Fibroblast of lung (primary cell): ENCODE results near the gene TPR. TPM values are rescaled to one million over a fixed set of nuclear protein-coding genes. Genes with fewer than 3 reads are reported as not detected.
"Not testable (repeated sequence)": the region's sequence is repeated elsewhere in the genome, so short reads cannot be mapped to it uniquely, and the experiment has no call there.

ENCODE experiments used
- DNase-seq, 2 donors: peaks; one replicate each; pipeline versions ENCODE4 v3.0.0 to v3.0.0-alpha.2; 2010; ENCODE audit warnings: low read depth in 2 of 2
- H2AFZ ChIP-seq: 2 replicates; pipeline ENCODE4 v1.5.1; 2012; ENCODE audit warnings: low read length, control low read depth, inconsistent platforms
- H3K27ac ChIP-seq: 2 replicates; pipeline ENCODE4 v1.5.1; 2011; ENCODE audit warnings: low read length, control low read depth; ENCODE audit not compliant: insufficient read depth
- H3K27me3 ChIP-seq: 2 replicates; pipeline ENCODE4 v1.5.1; 2011; ENCODE audit warnings: mild to moderate bottlenecking, low read length; ENCODE audit not compliant: control insufficient read depth, insufficient read depth
- H3K36me3 ChIP-seq: 2 replicates; pipeline ENCODE4 v1.5.1; 2011; ENCODE audit warnings: low read length; ENCODE audit not compliant: control insufficient read depth, insufficient read depth
- H3K4me1 ChIP-seq: 2 replicates; pipeline ENCODE4 v1.5.1; 2011; ENCODE audit warnings: low read length; ENCODE audit not compliant: control insufficient read depth, insufficient read depth; ENCODE audit errors: extremely low read depth
- H3K4me2 ChIP-seq: 2 replicates; pipeline ENCODE4 v1.5.1; 2011; ENCODE audit warnings: low read length, control low read depth; ENCODE audit not compliant: insufficient read depth; ENCODE audit errors: extremely low read depth
- H3K4me3 ChIP-seq, 4 experiments: fragments of 200-600 bp in 1 of 4; sonication (generic) in 1 of 4; replicated peaks in 1 of 4; 2 replicates each; pipeline ENCODE4 v1.5.1; 2011 to 2016; ENCODE audit warnings: low read length in 4 of 4, low read depth in 3 of 4, mild to moderate bottlenecking in 3 of 4, control low read depth in 2 of 4, inconsistent platforms in 1 of 4, mixed read lengths in 1 of 4; ENCODE audit not compliant: insufficient read depth in 1 of 4; ENCODE audit errors: control extremely low read depth in 1 of 4
- H3K79me2 ChIP-seq: 2 replicates; pipeline ENCODE4 v1.5.1; 2012; ENCODE audit warnings: mild to moderate bottlenecking, low read length, inconsistent platforms; ENCODE audit not compliant: control insufficient read depth, insufficient read depth
- H3K9ac ChIP-seq: 2 replicates; pipeline ENCODE4 v1.5.1; 2011; ENCODE audit warnings: mild to moderate bottlenecking, low read length, control low read depth; ENCODE audit not compliant: insufficient read depth
- H3K9me3 ChIP-seq: 2 replicates; pipeline ENCODE4 v1.5.1; 2012; ENCODE audit warnings: low read depth, low read length; ENCODE audit not compliant: control insufficient read depth, insufficient read depth
- H4K20me1 ChIP-seq: 2 replicates; pipeline ENCODE4 v1.5.1; 2011; ENCODE audit warnings: low read length; ENCODE audit not compliant: control insufficient read depth, insufficient read depth; ENCODE audit errors: extremely low read depth
- CTCF ChIP-seq, 2 donors: IDR thresholded peaks in 1 of 2; conservative IDR thresholded peaks in 1 of 2; 1 replicate in 1 of 2; 2 replicates in 1 of 2; pipeline ENCODE4 v1.5.1; 2011 to 2012; ENCODE audit warnings: low read length in 2 of 2, control low read depth in 1 of 2, inconsistent platforms in 1 of 2, low read depth in 1 of 2, mild to moderate bottlenecking in 1 of 2
- EZH2 ChIP-seq: IDR thresholded peaks from 2 replicates; pipeline ENCODE4 v1.5.1; 2012; ENCODE audit warnings: low read length, control low read depth, mild to moderate bottlenecking; ENCODE audit errors: missing control alignments
- polyA plus RNA-seq, 2 donors: library from polyadenylated mRNA; depleted of rRNA in 1 of 2; stranded (reverse) in 1 of 2; unstranded in 1 of 2; fragments of >200 nt; gene quantifications; 2 replicates each; pipeline ENCODE4 v1.2.1, GENCODE V29; 2011 to 2012; ENCODE audit warnings: missing spikeins in 1 of 2
- total RNA-seq: library from RNA; depleted of rRNA; stranded (reverse); fragments of >200 nt; gene quantifications from 2 replicates; pipeline ENCODE4 v1.2.1, GENCODE V29; 2014

The TPR gene
- total and polyA plus RNA-seq, 2 donors (not counting 1 experiment from before 2014, with no cell fraction given): 37.4 to 65.1 TPM

GRCh38 chr1:186374303-186375151, 526 bp downstream of the TPR start:
- Histone ChIP-seq H3K4me3 (peak overlapping the region; percentile 87 to 97 (median 94)), H3K4me1 (no peaks in the 10 kb centered on the region), H3K4me2 (peak overlapping the region; percentile 91), H4K20me1 (no peaks in the 10 kb centered on the region), H2AFZ (peak overlapping the region; percentile 84), H3K36me3 (peaks cover 2% of the 10 kb centered on the region), H3K9me3 (no peaks in the 10 kb centered on the region), H3K79me2 (peaks cover 65% of the 10 kb centered on the region), H3K27me3 (no peaks in the 10 kb centered on the region), H3K27ac (peak overlapping the region; percentile 99), H3K9ac (peak overlapping the region; percentile 94)
- no peak for TF ChIP-seq EZH2
- no peak for TF ChIP-seq CTCF (conservative IDR thresholded peaks at IDR 0.05 in 1 of 2, IDR thresholded peaks at IDR 0.05 in 1 of 2; ENCODE audit: low read depth in 1 of 2, low read length in 2 of 2)
- peak; percentile 35 to 42 for DNase-seq

DNA sequence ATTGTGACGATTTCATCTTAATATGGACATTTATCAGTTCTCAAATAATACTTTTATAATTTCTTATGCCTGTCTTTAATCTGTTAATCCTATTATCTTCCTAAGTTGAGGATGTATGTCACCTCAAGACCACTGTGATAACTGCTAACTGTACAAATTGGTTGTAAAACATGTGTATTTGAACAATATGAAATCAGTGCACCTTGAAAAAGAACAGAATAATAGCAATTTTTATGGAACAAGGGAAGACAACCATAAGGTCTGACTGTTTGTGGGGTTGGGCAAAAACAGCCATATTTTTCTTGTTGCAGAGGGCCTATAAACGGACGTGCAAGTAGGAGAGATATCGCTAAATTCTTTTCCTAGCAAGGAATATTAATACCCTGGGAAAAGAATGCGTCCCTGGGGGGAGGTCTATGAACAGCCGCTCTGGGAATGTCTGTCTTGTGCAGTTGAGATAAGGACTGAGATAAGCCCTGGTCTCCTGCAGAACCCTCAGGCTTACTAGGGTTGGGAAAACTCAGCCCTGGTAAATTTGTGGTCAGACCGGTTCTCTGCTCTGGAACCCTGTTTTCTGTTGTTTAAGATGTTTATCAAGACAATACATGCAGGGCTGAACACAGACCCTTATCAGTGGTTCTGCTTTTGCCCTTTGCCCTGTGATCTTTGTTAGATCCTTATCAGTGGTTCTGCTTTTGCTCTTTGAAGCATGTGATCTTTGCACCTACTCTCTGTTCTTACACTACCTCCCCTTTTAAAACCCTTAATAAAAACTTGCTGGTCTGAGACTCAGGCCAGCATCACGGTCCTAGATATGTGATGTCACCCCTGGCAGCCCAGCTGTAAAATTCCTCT, 27.0 kb downstream of the TPR start:
- H3K4me1 ChIP-seq, H3K4me3 ChIP-seq, H3K79me2 ChIP-seq, H3K4me2 ChIP-seq, H3K27me3 ChIP-seq, H4K20me1 ChIP-seq, H3K9ac ChIP-seq, H3K27ac ChIP-seq, H2AFZ ChIP-seq, H3K9me3 ChIP-seq: not testable (repeated sequence)
- DNase-seq: peak in 1 of 2 donors; percentile 23
- H3K36me3 ChIP-seq: peaks cover 12% of the 10 kb centered on the region

DNA sequence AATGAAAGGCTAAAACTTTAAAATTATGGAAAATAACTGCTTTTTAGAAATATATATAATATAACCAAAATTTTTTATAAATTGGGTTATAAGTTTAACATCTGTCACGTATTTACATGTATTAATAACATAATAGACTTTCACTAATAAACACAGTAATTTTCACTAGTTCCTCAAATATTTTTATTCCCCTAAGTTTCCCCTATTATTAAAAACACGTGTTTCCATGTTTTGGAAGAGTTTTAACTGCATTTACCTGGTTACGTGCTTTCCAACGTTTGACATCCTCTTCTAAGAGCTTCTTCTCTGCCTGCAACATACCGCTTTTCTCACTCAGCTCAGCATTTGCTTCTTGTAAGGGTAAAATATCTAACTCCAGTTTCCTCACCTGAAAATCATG, 34.3 kb downstream of the TPR start:
- H3K4me2 ChIP-seq: no peak overlapping the region
- H3K4me1 ChIP-seq: no peaks in the 10 kb centered on the region
- no peaks in the 10 kb centered on the region for H4K20me1 ChIP-seq
- H3K79me2 ChIP-seq: no peaks in the 10 kb centered on the region
- no peak overlapping the region for H3K4me3 ChIP-seq
- H3K27me3 ChIP-seq: no peaks in the 10 kb centered on the region
- peaks cover 9% of the 10 kb centered on the region for H3K36me3 ChIP-seq
- TF ChIP-seq EZH2: no peak
- no peak for TF ChIP-seq CTCF (conservative IDR thresholded peaks at IDR 0.05 in 1 of 2, IDR thresholded peaks at IDR 0.05 in 1 of 2; ENCODE audit: low read depth in 1 of 2, low read length in 2 of 2)
- H3K27ac ChIP-seq: no peak overlapping the region
- DNase-seq: no peak
- no peaks in the 10 kb centered on the region for H3K9me3 ChIP-seq
- H3K9ac ChIP-seq: no peak overlapping the region
- H2AFZ ChIP-seq: no peak overlapping the region
